ENCODE measurements around the gene OR2AG1.
"Not testable (repeated sequence)": the region's sequence is repeated elsewhere in the genome, so short reads cannot be mapped to it uniquely, and the experiment has no call there.

Gene OR2AG1

DNA sequence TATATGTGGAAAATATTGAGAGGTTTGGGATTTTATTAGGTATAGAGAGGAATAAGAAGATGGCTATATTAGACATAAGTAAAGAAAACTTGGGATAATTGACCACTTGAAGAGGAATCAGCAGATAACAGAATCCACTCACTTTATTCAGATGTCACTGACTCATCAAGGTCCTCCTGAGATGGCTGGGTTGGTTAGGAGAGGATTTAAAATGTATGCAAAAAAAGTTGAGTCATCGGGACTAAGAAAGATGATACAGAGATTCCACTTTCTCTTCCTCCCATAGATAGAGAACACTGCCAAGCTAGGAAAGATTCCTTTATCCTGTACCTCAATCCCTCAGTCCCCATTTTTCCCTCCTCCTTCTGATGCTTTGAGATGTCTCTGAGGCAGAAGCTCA is 16.6 kb downstream of the OR2AG1 start, which contains the start of gene OR6A2:
TSS of gene OR6A2 (minus strand) at position 288 of the 400 bp plus-strand sequence. CDS start 3,981 bp downstream, outside the sequence.
- DNase-seq = no peak

DNA sequence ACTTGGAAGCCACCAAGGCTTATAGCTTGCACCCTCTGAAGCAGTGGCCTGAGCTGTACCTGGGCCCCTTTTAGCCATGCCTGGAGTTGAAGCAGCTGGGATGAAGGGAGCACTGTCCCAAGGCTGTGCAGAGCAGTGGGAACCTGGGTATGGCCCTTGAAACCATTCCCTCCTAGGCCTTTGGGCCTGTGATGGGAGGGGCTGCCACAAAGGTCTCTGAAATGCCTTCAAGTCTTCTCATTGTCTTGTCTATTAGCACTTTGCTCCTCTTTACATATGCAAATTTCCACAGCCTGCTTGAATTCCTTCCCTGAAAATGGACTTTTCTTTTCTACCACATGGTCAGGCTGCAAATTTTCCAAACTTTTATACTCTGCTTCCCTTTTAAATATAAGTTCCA is 18.3 kb downstream of the OR2AG1 start:
- DNase-seq = not testable (repeated sequence)

DNA sequence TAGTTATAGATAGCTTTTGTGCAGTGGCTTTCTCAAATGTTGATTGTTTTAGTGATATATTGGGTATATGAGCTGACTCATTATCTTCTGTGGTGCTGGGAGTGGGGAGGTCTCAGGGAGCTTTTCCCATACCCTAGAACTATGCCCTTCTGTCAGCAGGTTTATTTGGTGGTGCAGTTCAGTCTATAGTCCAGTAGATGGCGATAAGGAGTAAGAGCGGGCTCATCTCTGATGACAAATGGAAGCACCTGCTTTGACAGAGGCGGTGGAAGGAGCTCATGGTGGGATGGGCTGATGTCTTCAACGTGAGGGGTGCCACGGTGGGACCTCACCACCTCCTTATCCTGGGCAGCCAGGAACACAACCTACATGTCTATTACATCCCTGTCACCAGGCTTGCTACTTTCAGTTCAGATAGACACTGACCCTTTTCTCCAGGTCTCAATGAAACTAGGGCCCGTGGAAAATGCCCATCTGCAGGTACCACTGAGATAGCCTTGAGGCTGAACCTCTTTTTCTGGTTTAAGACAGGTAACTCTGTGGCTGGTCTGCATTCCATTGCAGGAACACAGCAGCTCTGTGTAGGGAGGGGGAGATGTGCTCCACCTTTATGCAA is 29.7 kb downstream of the OR2AG1 start:
- no peak for DNase-seq

DNA sequence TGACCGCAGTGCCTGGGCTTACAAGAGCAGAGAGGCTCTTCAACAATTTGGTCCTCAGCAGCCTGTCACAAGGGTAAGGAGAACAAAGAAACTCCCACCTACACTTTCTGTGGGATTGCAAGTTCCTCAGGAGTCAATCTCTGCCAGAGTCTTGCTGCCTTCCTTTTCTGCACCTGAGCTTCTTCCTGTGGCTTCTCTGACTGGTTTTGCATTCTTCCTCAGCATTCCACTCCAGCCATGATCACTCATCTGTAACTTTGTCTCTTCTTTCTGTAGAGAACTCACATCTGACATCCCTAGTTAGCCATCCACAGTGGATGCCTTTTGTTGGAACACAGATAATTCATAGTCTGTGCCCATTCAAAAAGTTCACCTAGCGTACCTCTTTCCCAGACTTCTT is 30.8 kb downstream of the OR2AG1 start:
- no peak for DNase-seq

DNA sequence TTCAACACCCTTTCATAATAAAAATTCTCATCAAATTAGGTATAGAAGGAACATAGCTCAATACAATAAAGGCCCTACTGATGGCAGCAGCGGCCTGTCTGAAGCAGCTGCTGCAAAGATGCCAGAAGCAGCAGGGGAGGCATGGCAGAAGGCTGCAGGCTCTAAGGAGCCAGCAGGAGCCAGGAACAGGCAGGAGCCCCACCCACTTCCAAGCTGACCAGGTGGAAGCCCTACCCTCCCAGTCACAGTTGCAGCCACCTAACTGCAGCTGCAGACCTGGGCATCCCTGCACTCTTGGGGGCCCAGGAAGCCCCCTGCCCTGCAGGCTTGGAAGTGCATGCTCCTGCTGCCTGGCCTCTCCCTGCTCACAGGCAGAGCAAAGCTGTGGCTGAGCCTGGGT is 34.9 kb downstream of the OR2AG1 start:
- DNase-seq = no peak

DNA sequence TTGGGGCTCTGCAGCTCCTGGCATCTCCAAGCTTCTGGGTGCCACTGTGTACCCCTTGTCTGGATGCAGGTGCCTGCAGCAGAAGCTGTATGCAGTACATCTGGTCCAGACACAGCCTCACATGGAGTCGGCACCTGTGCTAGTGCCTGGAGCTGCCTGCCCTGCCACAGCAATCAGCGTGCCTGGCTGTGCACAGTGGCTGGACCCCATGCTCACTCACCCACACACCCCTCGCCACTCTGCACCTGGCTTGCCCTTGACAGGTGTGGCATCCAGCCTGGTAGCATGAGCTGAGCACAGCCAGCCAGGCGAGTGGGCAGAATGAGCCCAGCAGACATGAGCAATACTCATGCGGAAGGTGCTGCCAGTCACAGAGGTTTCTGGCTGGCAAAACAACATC is 36.1 kb downstream of the OR2AG1 start:
- DNase-seq = no peak

DNA sequence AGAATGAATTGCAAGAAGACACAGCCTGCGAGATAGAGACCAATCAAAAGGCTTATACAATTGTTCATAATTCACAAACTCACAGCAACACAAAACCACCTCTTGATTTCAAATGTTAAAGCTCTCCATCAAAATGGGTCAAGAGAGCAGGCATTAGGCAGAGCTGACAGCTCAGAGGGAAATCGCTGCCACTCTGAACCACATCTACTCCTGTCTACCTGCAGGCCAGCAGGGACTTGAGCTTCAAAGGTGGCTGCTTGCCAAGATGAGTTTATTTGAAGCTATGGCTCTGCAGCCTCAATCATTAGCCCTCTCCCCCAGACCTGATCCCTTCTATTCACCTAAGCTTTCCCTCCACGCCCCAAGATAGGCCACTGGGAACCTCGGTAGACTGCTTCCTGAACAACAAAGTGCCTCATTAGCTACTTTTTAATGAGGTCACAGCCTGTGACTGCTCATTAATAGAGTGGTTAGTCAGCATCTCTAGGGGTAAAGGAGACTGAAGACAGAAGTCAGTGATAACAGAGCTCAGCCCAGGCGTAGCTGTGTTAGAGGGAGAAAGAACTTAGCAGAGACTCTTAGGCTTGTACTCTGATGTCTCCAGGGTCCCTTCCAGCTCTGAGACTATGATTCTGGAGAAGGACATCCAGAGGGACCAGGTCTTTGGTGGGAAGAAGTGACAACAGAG is 41.5 kb downstream of the OR2AG1 start:
- DNase-seq = no peak

DNA sequence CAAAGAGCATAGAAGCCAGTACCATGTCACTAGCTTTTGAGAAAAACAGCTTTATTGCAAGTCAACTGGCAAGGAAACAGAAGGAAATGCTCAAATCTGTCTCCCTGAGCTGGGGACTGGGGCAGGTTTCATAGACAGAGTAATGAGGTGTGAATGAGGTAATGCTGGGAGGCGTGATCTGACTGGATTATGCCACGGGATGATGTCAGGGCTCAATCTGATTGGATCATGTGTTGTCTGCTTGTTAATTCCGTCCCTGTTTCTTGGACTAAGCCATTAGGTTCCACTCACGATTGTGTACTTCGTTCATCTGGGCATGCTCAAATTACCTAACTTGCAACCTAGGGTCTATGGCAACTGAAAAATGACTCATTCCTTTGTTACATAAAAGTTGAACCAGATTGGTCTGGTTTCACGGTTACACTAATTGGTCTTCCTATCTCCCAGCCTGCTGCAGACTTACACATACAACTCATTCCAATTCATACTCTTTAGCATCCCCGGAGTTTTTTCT is 42.5 kb downstream of the OR2AG1 start:
- DNase-seq = no peak

DNA sequence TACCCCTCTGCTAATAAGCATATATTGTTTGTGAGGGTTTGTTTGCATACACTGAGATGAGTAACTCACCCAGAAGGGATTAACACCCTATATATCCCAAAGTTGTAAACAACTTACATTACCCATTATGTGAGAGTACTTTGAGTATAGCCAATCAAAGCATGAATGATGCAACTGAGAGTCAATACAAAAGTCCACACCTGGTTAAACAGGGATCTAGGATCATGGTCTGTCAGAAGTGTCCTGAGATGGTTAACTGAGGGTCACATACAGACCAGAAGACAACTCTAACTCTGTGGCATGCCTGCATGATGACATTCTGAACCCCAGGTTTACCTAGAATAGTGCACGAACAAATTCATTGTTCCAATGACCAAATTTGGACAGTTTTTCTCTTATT is 45.3 kb downstream of the OR2AG1 start:
- DNase-seq = no peak

DNA sequence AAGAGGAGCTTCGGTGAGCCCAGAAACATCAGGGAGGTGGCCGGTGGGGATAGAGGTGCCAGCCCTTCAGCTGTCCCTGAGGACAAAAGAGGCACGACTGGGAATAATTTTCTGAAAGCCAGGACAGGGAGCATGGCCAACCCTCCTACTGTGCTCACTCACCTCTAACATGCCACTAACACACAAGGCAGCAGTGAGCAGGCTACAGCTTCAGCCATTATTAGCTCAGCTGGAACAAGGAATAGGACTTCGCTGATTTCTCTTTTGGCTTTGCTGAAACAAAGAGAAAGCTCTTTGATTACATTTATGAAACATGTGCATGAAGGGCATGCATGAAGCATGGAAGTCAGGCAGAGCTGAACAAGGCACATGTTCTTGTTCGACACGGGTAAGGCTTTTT is 50.5 kb downstream of the OR2AG1 start:
- DNase-seq = no peak

DNA sequence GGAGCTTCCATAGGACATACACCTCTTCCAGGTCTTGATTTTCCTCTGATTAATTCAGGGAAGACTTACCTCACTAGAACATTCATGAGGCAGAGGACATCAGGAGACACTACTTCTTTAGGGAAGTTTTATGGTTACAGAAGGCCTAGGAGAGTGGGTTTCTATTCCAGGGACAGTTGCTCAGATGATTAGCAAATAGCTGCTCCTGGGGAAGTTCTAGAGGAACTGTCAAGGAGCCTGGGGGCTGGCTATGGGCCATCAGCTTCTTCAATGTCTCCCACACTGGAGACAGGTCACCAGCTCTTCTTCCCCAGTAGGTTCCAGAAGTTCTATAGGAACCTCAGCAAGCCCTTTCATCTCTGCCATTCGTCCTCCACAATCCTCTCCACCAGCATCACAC is 51.2 kb downstream of the OR2AG1 start:
- no peak for DNase-seq

Data from NCI-H2171 (cell line).